ENCODE measurements around the gene RBBP5. TPM values are rescaled to one million over a fixed set of nuclear protein-coding genes. Genes with fewer than 3 reads are reported as not detected.

The RBBP5 gene
- total RNA-seq, 4 donors from 2014 or later: 8.6 to 13.3 (median 12.0) TPM

GRCh38 chr1:205122489-205122882, 708 bp upstream of the RBBP5 start:
- Histone ChIP-seq H3K4me3 (peak overlapping the region; percentile 74 to 96 (median 76)), H3K27ac (replicated peaks in 1 of 4) (peak overlapping the region; percentile 84 to 94 (median 90)), H3K27me3 (no peaks in the 10 kb centered on the region), H3K4me1 (peaks cover 23 to 43% (median 33%) of the 10 kb centered on the region in 4 donors), H3K9me3 (no peaks in the 10 kb centered on the region), H3K36me3 (peaks cover 0 to 16% (median 9%) of the 10 kb centered on the region in 4 donors)
- no peak for TF ChIP-seq CTCF (IDR thresholded peaks at IDR 0.05)
- no peak for TF ChIP-seq EP300 (IDR thresholded peaks at IDR 0.05)
- WGBS: 32% methylated on average over 9 of the region's 9 CpGs
- intact Hi-C loops (cut with DNase I): no loop called here
- DNase-seq (ENCODE audit: extremely low spot score): no peak

- TF ChIP-seq EP300 (IDR thresholded peaks at IDR 0.05): no peak
- no peak for TF ChIP-seq POLR2A (IDR thresholded peaks at IDR 0.05; ENCODE audit: low read depth)
- TF ChIP-seq POLR2AphosphoS5 (IDR thresholded peaks at IDR 0.05): no peak
- no peak for TF ChIP-seq CTCF (IDR thresholded peaks at IDR 0.05)
- H3K4me1 ChIP-seq: peaks cover 23 to 43% (median 35%) of the 10 kb centered on the region in 4 donors
- 76% methylated on average over 2 of the region's 2 CpGs for WGBS
- intact Hi-C loops (cut with DNase I): no loop called here
- H3K4me3 ChIP-seq: no peak overlapping the region
- DNase-seq (ENCODE audit: extremely low spot score): no peak
- H3K27ac ChIP-seq (replicated peaks in 1 of 4): no peak overlapping the region
- H3K27me3 ChIP-seq: no peaks in the 10 kb centered on the region
- peaks cover 5 to 54% (median 33%) of the 10 kb centered on the region in 4 donors for H3K36me3 ChIP-seq
- no peaks in the 10 kb centered on the region for H3K9me3 ChIP-seq
These were observed 3.0 kb downstream of the RBBP5 start for GRCh38 chr1:205118752-205119151.

- intact Hi-C loops (cut with DNase I): no loop called here
- no peaks in the 10 kb centered on the region for H3K9me3 ChIP-seq
- H3K4me3 ChIP-seq: no peak overlapping the region
These were observed 10.4 kb downstream of the RBBP5 start for GRCh38 chr1:205111354-205111753.

GRCh38 chr1:205109711-205110110, 12.1 kb downstream of the RBBP5 start:
- WGBS: 95% methylated on average over 5 of the region's 5 CpGs
- no peaks in the 10 kb centered on the region for H3K27me3 ChIP-seq
- H3K27ac ChIP-seq (replicated peaks in 1 of 4): no peak overlapping the region
- no peak for TF ChIP-seq CTCF (IDR thresholded peaks at IDR 0.05)
- no peak for TF ChIP-seq POLR2A (IDR thresholded peaks at IDR 0.05; ENCODE audit: low read depth)
- no peak for TF ChIP-seq POLR2AphosphoS5 (IDR thresholded peaks at IDR 0.05)
- no peak for TF ChIP-seq EP300 (IDR thresholded peaks at IDR 0.05)
- no peak for DNase-seq (ENCODE audit: extremely low spot score)
- intact Hi-C loops (cut with DNase I): no loop called here
- H3K9me3 ChIP-seq: no peaks in the 10 kb centered on the region
- H3K4me3 ChIP-seq: no peak overlapping the region
- H3K4me1 ChIP-seq: no peaks in the 10 kb centered on the region
- H3K36me3 ChIP-seq: peaks cover 23 to 96% (median 70%) of the 10 kb centered on the region in 4 donors

More at GRCh38 chr1:205111354-205111753, 10.4 kb downstream of the RBBP5 start:
- Histone ChIP-seq H3K4me1 (no peaks in the 10 kb centered on the region), H3K36me3 (peaks cover 22 to 96% (median 60%) of the 10 kb centered on the region in 4 donors), H3K27ac (replicated peaks in 1 of 4) (no peak overlapping the region), H3K27me3 (no peaks in the 10 kb centered on the region)
- no peak for TF ChIP-seq CTCF (IDR thresholded peaks at IDR 0.05)
- no peak for DNase-seq (ENCODE audit: extremely low spot score)

- peaks cover 23 to 96% (median 70%) of the 10 kb centered on the region in 4 donors for H3K36me3 ChIP-seq
These were observed 12.5 kb downstream of the RBBP5 start for GRCh38 chr1:205109269-205109668.

More at GRCh38 chr1:205109269-205109668, 12.5 kb downstream of the RBBP5 start:
- H3K27ac ChIP-seq (replicated peaks in 1 of 4): no peak overlapping the region
- H3K9me3 ChIP-seq: no peaks in the 10 kb centered on the region
- TF ChIP-seq EP300 (IDR thresholded peaks at IDR 0.05): no peak
- no peak for TF ChIP-seq CTCF (IDR thresholded peaks at IDR 0.05)
- TF ChIP-seq POLR2AphosphoS5 (IDR thresholded peaks at IDR 0.05): no peak
- no peak for TF ChIP-seq POLR2A (IDR thresholded peaks at IDR 0.05; ENCODE audit: low read depth)
- 91% methylated on average over 1 of the region's 1 CpG for WGBS
- DNase-seq (ENCODE audit: extremely low spot score): no peak
- H3K4me1 ChIP-seq: no peaks in the 10 kb centered on the region
- no peak overlapping the region for H3K4me3 ChIP-seq
- intact Hi-C loops (cut with DNase I): no loop called here
- no peaks in the 10 kb centered on the region for H3K27me3 ChIP-seq

Data from esophagus muscularis mucosa (tissue), 4 donors.